Measurements from ENCODE around the gene BEST1.
"Not testable (repeated sequence)": the region's sequence is repeated elsewhere in the genome, so short reads cannot be mapped to it uniquely, and the experiment has no call there.

The BEST1 gene

GRCh38 chr11:61964058-61964665 is 14.0 kb downstream of the BEST1 start:
- no peak for DNase-seq (ENCODE audit: low read depth in 3 of 3)

GRCh38 chr11:61964666-61965271 is 14.6 kb downstream of the BEST1 start:
- not testable (repeated sequence) for DNase-seq (ENCODE audit: low read depth in 3 of 3)

GRCh38 chr11:61966734-61967115 is 16.6 kb downstream of the BEST1 start:
- peak in 1 of 3 experiments; percentile 20 for DNase-seq (ENCODE audit: low read depth in 3 of 3)

- DNase-seq (ENCODE audit: low read depth in 3 of 3) = peak; percentile 68 to 75 (median 73)
Observed at GRCh38 chr11:61967116-61967923, 17.2 kb downstream of the BEST1 start, which contains the start of gene FTH1. TSS of gene FTH1 (minus strand) at chr11:61967634. CDS start at chr11:61967425, 209 bp downstream.

- DNase-seq (ENCODE audit: low read depth in 3 of 3) = peak in 1 of 3 experiments; percentile 15
Observed at GRCh38 chr11:61967924-61968757, 18.0 kb downstream of the BEST1 start.

GRCh38 chr11:61968758-61969390 is 18.7 kb downstream of the BEST1 start:
- no peak for DNase-seq (ENCODE audit: low read depth in 3 of 3)

- no peak for DNase-seq (ENCODE audit: low read depth in 3 of 3)
Observed at GRCh38 chr11:61969391-61969758, 19.2 kb downstream of the BEST1 start.

- DNase-seq (ENCODE audit: low read depth in 3 of 3) = no peak
Observed at GRCh38 chr11:61969838-61970662, 19.9 kb downstream of the BEST1 start.

- DNase-seq (ENCODE audit: low read depth in 3 of 3) = peak in 1 of 3 experiments; percentile 20
Observed at GRCh38 chr11:61971248-61972111, 21.3 kb downstream of the BEST1 start.

GRCh38 chr11:61972112-61972671 is 22.0 kb downstream of the BEST1 start:
- DNase-seq (ENCODE audit: low read depth in 3 of 3) = no peak

- DNase-seq (ENCODE audit: low read depth in 3 of 3) = no peak
Observed at GRCh38 chr11:61972672-61973475, 22.7 kb downstream of the BEST1 start.

- no peak for DNase-seq (ENCODE audit: low read depth in 3 of 3)
Observed at GRCh38 chr11:61973476-61974162, 23.5 kb downstream of the BEST1 start.

- no peak for DNase-seq (ENCODE audit: low read depth in 3 of 3)
Observed at GRCh38 chr11:61974766-61975631, 24.8 kb downstream of the BEST1 start.

GRCh38 chr11:61975638-61976419 is 25.7 kb downstream of the BEST1 start:
- no peak for DNase-seq (ENCODE audit: low read depth in 3 of 3)

GRCh38 chr11:61976420-61976800 is 26.3 kb downstream of the BEST1 start:
- no peak for DNase-seq (ENCODE audit: low read depth in 3 of 3)

All from stimulated activated CD4-positive, alpha-beta T cell treated with anti-CD3 and anti-CD28 coated beads, TNF-alpha, amount 100 ng/mL, for 4 hours (primary cell).